ENCODE measurements around the gene ITPR2. TPM values are rescaled to one million over a fixed set of nuclear protein-coding genes. Genes with fewer than 3 reads are reported as not detected.

Gene ITPR2
- polyA plus RNA-seq, 2 of the 4 experiments (the other 2 are of a cell fraction) = 3.1 to 8.1 TPM

- Histone ChIP-seq H3K27ac (no peak overlapping the region), H3K4me2 (no peak overlapping the region), H3K9me3 (no peaks in the 10 kb centered on the region), H3K4me3 (no peak overlapping the region), H3K4me1 (no peaks in the 10 kb centered on the region)
- FAIRE-seq = no peak
- DNase-seq (ENCODE audit: low read depth in 1 of 2, low spot score in 1 of 2) = no peak
- ATAC-seq = no peak
- CTCF ChIA-PET = no interaction called here
- WGBS (ENCODE audit: missing lambda C conversion rate) = 93% methylated on average over 1 of the region's 1 CpG
- POLR2A ChIA-PET = no interaction called here
- TF ChIP-seq E2F6 (IDR thresholded peaks at IDR 0.05; ENCODE audit: borderline replicate concordance, low read depth) (no peak), BCL3 (IDR thresholded peaks at IDR 0.05) (no peak), ESRRA (IDR thresholded peaks at IDR 0.05; ENCODE audit: borderline replicate concordance, low read length) (no peak), KDM5A (IDR thresholded peaks at IDR 0.05) (no peak), EHF (CRISPR knock-in tag; IDR thresholded peaks at IDR 0.05) (no peak), SMC3 (IDR thresholded peaks at IDR 0.05) (no peak), SREBF2 (IDR thresholded peaks at IDR 0.05) (no peak), MAZ (IDR thresholded peaks at IDR 0.05; ENCODE audit: borderline replicate concordance, low read depth, low read length) (no peak), RFX5 (IDR thresholded peaks at IDR 0.05) (no peak), MAX (IDR thresholded peaks at IDR 0.05) (no peak), FOSB (CRISPR knock-in tag; IDR thresholded peaks at IDR 0.05) (no peak), CHD2 (IDR thresholded peaks at IDR 0.05; ENCODE audit: low read length, partially characterized antibody) (no peak)
These were observed 164.8 kb downstream of the ITPR2 start for GRCh38 chr12:26668230-26668629.

GRCh38 chr12:26666286-26666685 lies 166.7 kb downstream of the ITPR2 start:
- TF ChIP-seq JUNB (IDR thresholded peaks at IDR 0.05) (no peak), MAZ (IDR thresholded peaks at IDR 0.05; ENCODE audit: borderline replicate concordance, low read depth, low read length) (no peak), CEBPB (IDR thresholded peaks at IDR 0.05) (no peak), GATA3 (IDR thresholded peaks at IDR 0.05; ENCODE audit: borderline replicate concordance) (no peak)
- no peak overlapping the region for H3K4me2 ChIP-seq
- H3K4me3 ChIP-seq = no peak overlapping the region
- CTCF ChIA-PET = no interaction called here
- POLR2A ChIA-PET = no interaction called here
- no peaks in the 10 kb centered on the region for H3K4me1 ChIP-seq
- no peaks in the 10 kb centered on the region for H3K9me3 ChIP-seq
- ATAC-seq (no peak), FAIRE-seq (no peak), DNase-seq (ENCODE audit: low read depth in 1 of 2, low spot score in 1 of 2) (no peak)
- WGBS (ENCODE audit: missing lambda C conversion rate) = 79% methylated on average over 5 of the region's 5 CpGs
- no peak overlapping the region for H3K27ac ChIP-seq

- 57% methylated on average over 3 of the region's 3 CpGs for WGBS (ENCODE audit: missing lambda C conversion rate)
- no peaks in the 10 kb centered on the region for H3K9me3 ChIP-seq
- TF ChIP-seq RARB (CRISPR knock-in tag; IDR thresholded peaks at IDR 0.05) = no peak
- TF ChIP-seq RAD21 (conservative IDR thresholded peaks at IDR 0.05 in 1 of 2, IDR thresholded peaks at IDR 0.05 in 1 of 2) = no peak
- no peak for TF ChIP-seq ZC3H11A (IDR thresholded peaks at IDR 0.05)
- no peak for FAIRE-seq
- no peak for ATAC-seq
- H3K4me1 ChIP-seq = no peaks in the 10 kb centered on the region
- DNase-seq (ENCODE audit: low read depth in 1 of 2, low spot score in 1 of 2) = no peak
- no peak overlapping the region for H3K27ac ChIP-seq
- ChIA-PET CTCF (interaction anchor here (0.8 kb wide), 1 partner anchor 494 kb away, joined by 3 read pairs; no protein-coding TSS in a partner anchor), POLR2A (no interaction called here)
- H3K4me2 ChIP-seq = no peak overlapping the region
- no peak overlapping the region for H3K4me3 ChIP-seq
These were observed 171.6 kb downstream of the ITPR2 start for GRCh38 chr12:26661399-26661798.

- DNase-seq (ENCODE audit: low read depth in 1 of 2, low spot score in 1 of 2) (no peak), FAIRE-seq (no peak), ATAC-seq (no peak)
- CTCF ChIA-PET = interaction anchor here (0.9 to 1.1 kb wide), 2 partner anchors 30 to 31 kb away, joined by 3 read pairs; no protein-coding TSS in a partner anchor
- H3K9me3 ChIP-seq = no peaks in the 10 kb centered on the region
- H3K4me2 ChIP-seq = no peak overlapping the region
- WGBS (ENCODE audit: missing lambda C conversion rate) = 36% methylated on average over 2 of the region's 2 CpGs
- no peak overlapping the region for H3K27ac ChIP-seq
- H3K4me3 ChIP-seq = no peak overlapping the region
- TF ChIP-seq SMC3 (IDR thresholded peaks at IDR 0.05) (no peak), ZSCAN20 (CRISPR knock-in tag; IDR thresholded peaks at IDR 0.05) (no peak)
- POLR2A ChIA-PET = no interaction called here
- no peaks in the 10 kb centered on the region for H3K4me1 ChIP-seq
These were observed 173.1 kb downstream of the ITPR2 start for GRCh38 chr12:26659930-26660329.

Data from A549 (cell line).